IPS DF 4.7 (cell line): Measurements from ENCODE around the gene ABCC12.
"Not testable (repeated sequence)": the region's sequence is repeated elsewhere in the genome, so short reads cannot be mapped to it uniquely, and the experiment has no call there.

Experiments used
- DNase-seq: peaks from one replicate; pipeline ENCODE4 v3.0.0-alpha.2; 2013; ENCODE audit warnings: low spot score; ENCODE audit errors: extremely low read depth

Gene ABCC12

DNA sequence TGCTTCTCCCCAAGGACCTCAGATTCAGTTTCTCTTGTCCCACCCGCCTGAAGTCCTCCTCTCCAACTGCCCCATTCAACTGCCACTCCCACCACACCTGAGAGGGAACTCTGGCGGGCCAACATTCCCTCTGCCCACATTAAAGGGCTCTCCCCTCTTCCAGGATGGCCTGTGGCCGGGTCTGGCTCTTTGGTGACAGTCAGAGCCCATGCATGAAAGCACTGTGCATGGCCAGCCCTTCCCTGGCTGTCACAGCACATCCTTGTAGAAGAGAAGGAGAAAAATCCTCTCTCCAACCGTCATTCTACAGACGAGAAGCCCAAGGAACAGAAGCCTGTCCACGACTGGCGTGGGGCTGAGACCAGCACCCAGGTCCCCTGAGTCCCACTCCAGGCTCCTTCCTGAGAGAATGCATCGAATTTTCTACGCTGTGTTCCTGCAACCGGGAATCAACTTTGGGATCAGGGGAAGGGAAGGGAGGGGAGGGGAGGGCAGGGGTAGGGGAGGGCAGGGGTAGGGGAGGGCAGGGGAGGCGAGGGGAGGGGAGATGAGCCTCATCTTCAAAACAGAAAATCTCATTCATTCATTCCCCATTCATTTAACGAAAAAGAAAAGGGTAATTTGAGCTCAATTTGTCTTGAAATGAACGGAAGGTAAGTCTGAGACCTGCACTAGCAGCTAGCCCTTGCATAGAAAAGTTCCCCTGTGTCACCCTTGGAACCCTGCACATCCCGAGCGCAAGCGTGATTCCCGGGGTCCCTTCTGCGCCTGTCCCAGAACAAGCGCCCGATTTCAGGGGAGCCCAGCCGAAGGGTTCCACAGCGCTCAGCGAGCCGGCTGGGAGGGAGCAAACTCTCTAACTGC, at the start of gene ABCC12:
Gene ABCC12 (minus strand): TSS at position 68 of the 864 bp plus-strand sequence. CDS start 9,569 bp downstream, outside the sequence.
- no peak for DNase-seq

DNA sequence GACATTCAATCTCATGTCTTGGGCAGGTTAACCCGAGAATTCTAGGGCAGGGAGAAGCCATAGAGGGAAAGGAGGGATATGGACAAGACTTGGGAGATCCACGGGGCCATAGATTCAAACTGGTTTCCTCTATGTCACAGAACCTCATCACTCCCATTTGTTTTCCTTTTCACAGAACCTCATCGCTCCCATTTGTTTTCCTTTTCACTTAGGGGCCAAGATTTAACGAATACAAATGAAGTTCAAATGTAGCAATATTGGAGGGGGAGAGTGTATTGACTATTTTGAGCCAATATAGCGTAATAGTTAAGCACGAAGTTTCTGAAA, 49.0 kb upstream of the ABCC12 start:
- no peak for DNase-seq

DNA sequence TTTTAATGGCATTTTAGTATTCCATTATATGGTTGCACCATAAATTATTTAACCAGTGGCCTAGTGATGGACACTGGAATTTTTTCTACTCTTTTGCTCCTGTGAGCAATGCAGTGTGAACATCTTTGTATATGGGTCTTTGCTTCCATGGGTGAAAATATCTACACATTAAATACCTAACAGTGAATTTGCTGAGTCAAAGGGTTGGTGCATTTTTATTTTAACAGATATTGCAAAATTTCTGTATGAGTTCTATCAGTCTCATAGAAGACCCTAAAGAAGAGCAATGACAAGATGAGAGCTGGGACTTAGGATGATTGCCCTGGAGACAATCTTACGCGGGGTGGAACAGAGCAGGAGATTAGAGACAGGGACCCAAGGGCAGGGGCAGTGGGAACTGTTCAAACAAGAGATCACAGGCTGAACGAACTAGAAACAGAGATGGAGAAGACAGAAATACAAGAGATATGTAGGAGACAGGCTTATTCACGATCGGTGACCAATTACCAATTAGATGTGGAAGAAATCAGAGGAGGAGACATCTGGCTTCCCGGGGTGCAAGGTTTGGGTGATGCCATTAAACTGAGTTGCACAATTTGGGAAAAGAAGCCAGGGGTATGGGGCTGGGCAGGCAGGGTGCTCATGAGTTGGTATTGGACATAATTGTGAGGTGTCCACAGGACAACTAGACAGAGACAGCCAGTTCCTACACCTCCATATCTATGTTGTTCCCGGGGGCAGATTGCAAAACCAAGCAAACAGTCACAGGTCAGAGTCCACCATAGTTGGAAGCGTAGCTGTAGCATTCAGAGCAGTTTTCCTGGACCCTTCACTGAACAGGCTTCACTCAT, 48.4 kb upstream of the ABCC12 start:
- DNase-seq: no peak

DNA sequence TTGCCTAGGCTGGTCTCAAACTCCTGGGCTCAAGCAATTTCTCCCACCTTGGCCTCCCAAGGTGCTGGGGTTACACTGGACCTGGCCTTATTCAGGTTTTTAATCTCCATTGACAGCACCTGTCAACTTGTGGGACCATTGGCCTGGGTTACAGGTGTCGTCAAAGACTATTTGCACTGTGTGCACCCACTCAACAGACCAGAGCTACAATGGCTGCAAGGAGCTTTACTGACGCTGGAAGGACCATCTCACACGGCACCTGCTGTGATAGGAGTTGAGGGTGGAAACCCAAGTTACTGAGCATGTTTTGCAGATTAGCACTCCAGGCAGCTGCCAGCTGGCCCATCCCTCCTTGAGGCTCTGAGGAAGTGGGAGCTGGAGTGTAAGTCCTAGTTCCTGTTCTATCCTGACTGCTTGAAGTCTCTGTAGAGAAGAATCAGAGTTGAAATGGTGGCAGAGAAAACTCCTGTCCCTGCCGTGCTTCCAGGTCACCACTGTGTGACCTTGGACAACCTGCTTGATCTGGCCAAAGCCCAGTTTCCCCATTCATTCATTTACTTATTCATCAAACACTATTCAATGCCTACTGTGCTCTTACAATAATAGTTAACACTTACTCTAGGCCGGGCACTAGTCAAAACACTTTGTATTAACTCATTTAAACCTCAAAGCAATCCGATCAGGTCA, 45.9 kb upstream of the ABCC12 start:
- no peak for DNase-seq

DNA sequence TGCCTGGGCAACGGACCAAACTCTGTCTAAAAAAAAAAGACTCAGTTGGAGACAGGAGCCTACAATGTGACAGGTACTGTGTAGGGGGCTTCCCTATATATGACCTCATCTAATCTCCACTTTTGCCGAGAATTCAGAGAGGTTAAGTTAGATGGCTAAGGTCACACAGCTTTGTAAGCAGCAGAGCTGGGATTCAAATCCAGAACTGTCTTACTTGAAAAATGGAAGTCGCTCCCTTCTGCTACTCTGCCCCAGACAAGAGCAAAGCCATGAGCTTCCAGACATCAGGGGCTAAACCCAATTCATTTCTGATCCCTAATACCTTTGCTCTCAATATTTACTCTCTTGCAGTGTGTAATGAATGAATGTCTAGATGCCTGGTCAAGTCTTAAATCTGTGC, 41.5 kb upstream of the ABCC12 start:
- DNase-seq: no peak

DNA sequence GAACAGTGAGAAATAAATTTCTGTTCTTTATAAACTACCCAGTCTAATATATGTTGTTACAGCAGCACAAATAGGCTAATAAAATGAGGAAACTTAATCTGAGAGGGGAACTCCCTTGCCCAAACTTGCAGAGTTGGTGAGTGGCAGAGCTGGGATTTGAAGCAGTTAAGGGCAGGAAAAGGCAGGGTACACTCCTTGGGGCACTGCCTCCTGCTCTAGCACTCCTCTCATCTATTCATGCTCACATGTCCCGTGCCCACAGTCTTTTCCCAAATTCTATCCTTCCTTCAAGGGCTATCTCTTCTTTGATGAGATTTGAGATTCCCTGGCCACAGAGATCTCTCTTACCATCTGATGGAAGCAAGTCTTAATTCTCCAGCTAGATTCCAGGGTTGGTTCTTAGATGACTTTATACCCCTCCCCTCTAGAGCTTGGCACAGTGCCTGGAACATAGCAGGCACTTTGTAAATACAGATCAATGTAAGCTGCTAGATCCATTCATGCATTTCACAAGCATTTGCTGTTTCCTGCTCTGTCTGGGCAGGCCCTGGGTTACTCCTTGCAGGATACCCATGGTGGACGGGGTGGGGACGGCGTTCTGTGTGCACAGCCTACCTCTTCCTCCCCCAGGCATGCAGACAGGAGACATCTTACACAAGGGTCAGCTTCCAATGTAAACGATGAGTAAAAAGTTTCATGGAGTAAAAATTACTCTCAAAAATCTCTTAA, 39.2 kb upstream of the ABCC12 start:
- DNase-seq: no peak

DNA sequence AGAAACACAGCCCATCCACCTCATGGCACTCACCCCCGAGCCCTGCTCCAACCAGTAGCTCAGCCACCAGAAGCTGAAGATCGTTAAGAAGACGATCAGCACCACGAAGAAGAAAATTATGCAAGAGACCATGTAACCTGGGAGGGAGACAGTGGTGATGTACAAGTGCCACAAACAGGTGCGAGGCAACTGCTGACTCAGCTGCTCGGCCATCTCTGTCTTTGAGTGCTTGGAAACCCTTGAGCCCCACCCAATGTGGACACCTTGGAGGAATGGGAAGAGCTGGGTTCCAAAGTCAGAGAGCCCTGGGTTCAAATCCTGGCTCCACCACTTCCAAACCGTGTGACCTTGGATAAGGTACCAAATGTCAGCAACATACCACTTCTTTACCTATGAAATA, 38.1 kb upstream of the ABCC12 start:
- DNase-seq: no peak

DNA sequence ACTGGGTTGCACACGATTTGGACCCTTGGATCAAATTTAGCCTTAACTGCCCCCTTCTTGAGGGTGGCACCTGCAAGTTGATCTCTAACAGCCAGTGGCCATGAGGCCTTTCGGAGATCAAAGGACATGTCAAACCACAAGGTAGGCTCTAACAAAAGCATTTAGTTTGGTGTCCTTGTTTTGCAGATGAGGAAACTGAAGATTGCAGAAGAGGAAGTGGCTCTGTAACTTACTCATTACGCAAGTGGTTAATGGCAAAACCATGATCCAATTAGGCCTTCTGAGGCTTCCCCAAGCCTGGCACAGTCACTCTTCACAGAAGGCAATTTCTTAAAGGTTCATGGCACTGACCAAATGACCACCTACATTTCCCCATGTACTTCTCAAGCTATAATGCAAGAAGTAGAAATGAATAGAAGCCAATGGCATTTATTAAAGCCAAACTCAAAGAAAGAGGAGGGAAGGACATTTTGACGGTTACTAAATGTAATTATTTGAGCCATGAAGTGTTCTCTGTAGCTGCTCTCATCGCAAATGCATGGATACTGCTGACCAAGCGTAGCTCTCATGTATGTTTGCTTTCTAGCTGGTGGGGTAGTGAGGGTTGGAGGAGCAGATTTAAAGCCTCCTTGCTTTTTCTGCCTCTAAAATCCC, 32.8 kb upstream of the ABCC12 start:
- DNase-seq: no peak

DNA sequence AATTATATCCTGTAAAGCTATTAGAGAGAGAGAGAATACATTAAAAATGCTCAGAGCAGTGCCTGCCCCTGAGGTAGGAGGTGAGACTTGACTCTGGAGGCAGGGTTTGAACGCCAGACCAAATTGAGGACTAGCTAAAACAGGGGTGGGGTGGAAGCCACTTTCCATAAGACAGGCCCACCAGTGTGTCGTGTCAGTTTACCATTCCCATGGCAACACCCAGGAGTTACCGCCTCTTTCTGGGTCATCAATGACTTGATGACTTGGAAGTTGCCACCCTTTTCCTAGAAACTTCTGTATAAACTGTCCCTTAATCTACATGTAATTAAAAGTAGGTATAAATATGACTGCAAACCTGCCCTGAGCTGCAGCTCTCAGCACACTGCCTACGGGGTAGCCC, 32.0 kb upstream of the ABCC12 start:
- no peak for DNase-seq

DNA sequence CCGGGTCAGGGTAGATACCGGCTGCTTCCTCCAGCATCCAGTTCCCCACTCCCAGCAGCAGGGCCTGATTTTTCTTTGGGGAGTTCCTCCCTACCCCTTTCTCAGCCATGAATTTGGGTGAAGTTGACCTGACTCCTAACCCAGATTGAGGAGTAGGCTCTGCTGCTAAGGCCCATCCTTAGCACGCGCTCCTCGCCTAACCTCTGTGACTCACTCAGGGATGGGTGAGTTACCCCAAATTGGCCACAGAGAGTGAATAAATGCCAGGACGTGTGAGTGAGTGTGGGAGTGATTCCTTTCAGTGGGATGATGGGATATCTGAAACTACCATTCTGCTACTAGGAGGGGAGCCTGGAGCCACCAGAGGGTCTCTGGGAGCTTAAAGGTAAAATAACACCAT, 28.9 kb upstream of the ABCC12 start:
- no peak for DNase-seq

DNA sequence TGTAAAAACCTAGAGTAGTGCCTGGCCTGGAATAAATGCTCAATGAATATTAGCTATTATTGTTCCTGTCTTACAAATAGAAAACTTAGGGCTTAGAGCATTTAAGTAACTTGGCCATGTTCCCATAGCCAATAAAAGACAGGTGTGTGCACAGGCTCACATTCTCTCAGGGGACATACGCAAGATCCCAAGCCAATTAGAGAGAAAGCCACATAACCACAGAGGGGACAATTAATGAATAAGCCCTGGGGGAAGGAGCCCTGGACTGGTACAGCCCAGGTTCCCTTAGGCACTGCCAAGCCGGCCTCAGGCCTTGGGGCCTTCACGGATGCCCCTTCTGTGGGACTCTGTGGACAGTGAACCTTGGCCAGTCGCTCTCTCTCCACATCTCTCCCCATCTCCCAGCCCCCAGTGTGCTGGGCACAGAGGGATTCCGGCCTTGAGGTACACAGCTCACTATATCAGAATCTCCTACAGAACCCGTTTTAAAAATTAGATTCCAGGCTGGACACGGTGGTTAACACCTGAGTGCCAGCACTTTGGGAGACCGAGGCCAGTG, 27.3 kb upstream of the ABCC12 start:
- no peak for DNase-seq

DNA sequence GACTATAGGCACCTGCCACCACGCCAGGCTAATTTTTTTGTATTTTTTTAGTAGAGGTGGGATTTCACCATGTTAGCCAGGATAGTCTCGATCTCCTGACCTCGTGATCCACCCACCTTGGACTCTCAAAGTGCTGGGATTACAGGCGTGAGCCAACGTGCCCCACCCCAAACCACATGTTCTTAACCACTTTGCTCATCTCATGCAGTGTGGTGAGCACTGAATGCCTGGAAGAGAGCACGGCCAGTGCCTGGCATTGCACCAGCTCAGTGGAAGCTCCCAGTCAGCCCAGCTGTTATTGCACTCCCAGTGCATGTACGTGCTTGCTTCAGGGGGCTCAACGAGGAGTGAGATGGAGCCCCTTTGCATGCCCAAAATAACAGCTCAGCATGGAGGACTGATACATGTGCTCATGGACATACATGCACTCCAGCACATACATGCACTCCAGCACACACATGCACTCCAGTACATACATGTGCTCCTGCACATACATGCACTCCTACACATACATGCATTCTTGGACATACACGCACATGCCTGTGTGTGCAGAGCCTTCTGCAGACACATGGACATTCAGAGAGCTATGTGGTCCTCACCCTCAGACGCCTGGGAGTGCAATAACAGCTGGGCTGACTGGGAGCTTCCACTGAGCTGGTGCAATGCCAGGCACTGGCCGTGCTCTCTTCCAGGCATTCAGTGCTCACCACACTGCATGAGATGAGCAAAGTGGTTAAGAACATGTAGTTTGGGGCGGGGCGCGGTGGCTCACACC, 26.1 kb upstream of the ABCC12 start:
- not testable (repeated sequence) for DNase-seq

DNA sequence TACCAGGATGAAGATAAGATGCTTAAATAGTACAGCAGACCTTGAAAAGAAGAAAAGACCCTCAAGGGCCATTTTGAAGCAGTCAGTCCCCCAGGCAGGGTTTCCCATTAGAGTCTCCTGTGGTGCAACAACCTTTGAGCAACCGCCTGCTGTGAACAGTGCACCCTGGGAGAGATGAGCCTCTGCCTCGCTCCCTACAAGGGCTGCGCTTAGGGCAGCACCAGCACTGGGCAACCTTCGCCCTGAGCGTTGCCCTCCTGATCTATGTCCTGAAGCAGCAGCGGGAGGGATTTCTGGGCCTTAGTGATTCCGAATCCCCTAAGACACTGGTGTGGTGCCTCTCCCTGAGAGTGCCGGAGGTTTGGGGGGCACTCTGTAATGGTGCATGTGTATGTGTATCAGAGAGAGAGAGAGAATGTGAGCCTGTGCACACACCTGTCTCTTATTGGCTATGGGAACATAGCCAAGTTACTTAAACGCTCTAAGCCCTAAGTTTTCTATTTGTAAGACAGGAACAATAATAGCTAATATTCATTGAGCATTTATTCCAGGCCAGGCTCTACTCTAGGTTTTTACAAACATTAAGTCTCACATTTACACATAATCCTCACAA, 25.2 kb upstream of the ABCC12 start:
- DNase-seq: no peak

DNA sequence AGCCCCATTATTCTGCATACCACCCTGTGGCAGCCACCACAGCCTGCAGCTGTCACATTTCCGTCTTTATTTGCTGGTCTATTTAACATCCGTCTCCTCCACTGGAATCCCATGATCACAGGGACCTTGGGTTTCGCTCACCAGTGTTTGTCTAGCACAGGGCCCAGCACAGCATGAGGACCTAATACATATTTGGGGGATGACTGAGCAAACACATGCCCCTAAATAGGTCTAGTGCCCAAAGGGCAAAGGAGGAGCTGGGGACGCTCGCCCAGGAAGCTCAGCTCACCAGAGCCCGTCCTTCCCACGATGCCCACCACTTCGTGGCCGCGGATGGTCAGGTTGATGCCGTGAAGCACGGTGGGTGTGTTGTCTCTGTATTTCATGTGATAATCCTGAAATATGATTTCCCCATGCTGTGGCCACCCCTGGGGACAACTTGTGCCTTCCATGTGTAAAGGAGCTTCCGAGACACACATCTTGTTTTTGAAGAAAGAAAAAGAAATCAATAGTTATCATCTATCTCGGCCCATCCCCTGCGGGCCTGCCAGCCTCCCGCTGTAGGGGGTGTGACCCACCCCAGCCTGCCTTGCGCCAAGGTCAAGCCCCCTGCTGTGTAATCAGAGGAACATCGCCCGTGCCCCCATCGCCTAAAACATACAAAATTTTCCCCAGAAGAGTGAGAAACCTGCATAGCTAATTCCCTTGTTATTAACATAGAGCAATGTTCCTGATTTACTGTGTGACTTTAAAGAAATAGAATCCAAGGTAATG, 21.0 kb upstream of the ABCC12 start:
- no peak for DNase-seq

DNA sequence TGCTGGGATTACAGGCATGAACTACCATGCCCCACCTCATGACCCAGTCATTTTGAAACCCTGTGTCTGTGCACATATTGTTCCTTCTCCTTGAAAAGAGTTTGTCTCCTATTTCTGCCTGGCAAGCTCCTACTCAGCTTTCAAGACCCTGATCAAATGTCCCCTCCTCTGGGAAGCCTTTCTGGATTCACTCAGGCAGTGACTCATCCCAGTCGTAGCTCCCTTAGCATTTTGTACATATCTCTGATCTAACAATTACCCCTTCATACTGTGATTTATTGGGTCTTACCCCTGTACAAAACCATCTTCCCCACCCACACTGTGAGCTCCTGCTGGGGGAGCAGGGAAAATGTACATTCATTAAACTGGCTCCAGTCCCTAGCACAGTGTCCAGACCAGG, 18.1 kb upstream of the ABCC12 start:
- no peak for DNase-seq

DNA sequence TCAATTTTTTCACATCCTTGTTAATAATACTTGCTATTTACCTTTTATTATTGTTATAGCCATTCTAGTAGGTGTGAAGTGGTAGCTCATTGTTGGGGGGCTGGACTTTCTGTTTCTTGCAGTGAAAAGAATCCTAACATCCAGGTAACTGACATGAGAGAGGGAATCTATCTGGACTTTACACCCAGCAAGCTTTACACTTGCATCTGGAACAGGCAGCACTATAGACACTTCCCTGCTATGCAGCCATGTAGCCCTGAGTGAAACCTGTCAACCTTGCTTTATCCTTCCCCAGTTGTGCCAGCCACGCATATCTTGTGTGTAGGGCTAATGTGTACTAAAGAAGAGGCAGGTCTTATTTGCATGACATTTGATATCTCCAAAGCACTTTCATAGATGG, 16.9 kb upstream of the ABCC12 start:
- no peak for DNase-seq

DNA sequence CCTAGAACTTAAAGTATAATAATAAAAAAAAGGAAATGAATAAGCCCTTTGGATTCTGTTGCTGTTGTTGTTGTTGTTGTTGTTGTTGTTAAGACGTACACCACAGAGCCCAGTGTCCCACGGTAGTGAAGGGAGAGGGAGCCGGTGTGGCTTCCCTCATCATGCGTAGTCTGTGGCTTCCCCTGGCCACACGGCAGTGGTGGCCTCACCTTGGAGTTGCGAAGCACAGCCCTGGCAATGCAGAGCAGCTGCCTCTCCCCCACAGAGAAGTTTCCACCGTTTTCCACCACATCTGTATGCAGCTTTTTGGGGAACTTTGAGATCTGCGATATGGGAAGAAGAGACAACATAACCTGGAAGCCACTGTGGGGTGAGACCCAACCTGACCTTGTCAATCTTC, 14.1 kb upstream of the ABCC12 start:
- DNase-seq: no peak

DNA sequence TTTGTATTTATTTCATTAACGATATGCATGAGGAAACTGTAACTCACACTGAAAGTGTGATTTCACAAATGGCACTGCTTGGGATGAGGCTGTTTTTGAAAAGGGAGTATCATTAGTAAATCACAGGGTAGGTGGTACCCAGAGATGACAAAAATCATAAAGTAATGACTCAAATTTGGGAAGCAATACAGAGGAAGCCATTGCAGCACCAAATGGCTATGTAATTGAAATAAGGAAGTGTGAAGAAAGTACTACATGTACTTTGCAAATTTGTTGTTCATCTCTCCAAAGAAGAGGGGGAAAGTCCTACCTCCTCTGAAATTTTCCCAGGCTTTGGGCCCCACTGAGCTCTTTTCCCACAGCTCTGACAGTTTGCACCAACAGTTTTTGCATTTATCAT, 12.3 kb upstream of the ABCC12 start:
- DNase-seq: no peak

DNA sequence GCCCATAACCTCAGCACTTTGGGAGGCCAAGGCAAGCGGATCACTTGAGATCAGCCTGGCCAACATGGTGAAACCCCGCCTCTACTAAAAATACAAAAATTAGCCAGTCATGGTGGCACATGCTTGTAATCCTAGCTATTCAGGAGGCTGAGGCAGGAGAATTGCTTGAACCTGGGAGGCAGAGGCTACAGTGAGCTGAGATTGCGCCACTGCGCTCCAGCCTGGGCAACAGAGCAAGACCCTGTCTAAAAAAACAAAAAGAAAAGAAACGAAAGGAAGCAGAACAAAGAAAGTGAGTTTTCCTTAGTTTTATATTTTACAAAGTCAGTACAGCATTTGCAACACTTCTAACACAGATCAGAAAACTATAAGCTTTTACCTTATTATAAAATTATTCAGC, 10.8 kb upstream of the ABCC12 start:
- not testable (repeated sequence) for DNase-seq
